ENCODE data around the gene GRM1. TPM values are rescaled to one million over a fixed set of nuclear protein-coding genes. Genes with fewer than 3 reads are reported as not detected.

The GRM1 gene
- total RNA-seq: 2.9 TPM
- long read RNA-seq, partial matches to known transcripts: 0 of 5 reads
- long read RNA-seq, other reads (novel, unspliced or antisense): 5 of 5 reads

DNA sequence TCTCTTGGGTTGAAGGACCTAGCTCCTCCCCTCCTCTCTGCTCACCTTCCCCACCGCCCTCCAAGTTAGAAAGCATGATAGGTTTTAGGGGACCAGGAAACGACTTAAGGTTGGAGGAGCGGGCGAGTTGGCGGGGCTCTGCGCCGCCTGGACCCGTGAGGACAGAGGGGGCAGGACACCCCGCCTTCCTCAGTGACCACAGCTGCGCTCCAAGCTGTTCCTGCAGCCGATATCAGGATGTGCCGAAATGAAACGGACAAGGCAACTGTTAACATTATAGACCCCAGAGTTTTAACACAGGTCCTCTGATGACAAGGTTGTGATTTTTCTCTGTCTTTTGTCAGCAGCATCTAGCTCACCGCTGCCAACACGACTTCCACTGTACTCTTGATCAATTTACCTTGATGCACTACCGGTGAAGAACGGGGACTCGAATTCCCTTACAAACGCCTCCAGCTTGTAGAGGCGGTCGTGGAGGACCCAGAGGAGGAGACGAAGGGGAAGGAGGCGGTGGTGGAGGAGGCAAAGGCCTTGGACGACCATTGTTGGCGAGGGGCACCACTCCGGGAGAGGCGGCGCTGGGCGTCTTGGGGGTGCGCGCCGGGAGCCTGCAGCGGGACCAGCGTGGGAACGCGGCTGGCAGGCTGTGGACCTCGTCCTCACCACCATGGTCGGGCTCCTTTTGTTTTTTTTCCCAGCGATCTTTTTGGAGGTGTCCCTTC is at the start of gene GRM1:
GRM1 (plus strand) TSS at position 212 of the 722 bp plus-strand sequence; CDS start at position 668, 456 bp downstream.
- intact Hi-C loops (cut with DNase I): no loop called here
- no peak for ATAC-seq
- no peak for DNase-seq (ENCODE audit: missing footprints)

DNA sequence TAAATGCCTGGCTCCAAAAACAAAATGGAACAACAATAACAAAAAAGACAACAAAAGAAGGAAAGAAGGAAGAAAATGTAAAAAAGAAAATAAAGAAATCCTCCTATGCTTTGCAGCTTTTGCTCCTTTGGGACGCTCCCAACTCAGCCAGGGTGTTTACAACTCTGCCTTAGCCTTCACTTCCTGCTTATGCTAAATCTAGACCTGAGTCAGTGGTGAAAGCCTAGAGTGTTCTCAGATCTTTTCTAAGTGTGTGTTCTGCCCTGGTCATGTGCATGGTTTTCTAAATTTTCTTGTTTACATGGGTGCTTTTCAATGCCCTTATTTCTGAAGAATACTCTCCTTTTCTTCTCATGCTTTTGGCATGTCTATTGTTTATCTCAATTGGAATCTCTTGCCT is 19.5 kb upstream of the GRM1 start:
- no peak for DNase-seq (ENCODE audit: missing footprints)
- intact Hi-C loops (cut with DNase I): no loop called here
- ATAC-seq: no peak

DNA sequence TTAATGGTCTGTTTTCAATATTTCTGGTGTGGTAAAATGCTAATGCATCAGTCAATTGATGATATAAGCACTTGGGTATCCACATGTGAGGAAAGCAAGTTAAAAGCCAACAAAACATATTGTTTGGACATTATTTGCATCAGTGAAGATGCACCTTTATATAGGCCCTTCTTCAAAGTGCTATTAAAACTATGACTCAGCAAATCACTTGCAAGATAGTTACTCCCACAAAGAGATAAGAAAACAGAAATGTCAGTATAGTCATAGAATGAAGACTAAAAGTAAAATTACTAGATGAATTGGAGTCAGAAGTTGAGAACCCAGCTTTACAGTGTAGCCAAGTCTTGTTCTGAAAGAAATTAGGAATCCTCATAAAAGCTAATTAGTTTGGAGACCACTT is 14.6 kb upstream of the GRM1 start:
- no peak for ATAC-seq
- intact Hi-C loops (cut with DNase I): no loop called here
- DNase-seq (ENCODE audit: missing footprints): no peak

DNA sequence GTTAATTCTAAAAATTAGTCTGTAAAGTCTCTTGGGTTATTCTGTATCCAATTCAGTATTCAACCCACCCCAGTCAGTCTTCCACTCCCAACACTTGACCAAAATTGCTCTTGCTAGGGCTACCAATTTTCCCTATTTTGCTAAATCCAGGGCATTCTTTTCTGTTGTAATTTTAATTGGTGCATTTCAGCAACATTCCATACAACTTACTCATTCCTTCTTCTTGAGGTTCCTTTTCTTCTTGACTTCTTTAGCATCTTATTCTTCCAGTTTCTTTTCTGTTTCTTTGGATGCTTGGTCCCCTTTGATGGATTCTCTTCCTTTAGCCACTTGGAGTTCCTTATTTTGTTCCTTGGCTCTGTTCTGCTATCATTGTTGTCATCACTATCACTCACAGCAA is 11.2 kb upstream of the GRM1 start:
- ATAC-seq (no peak), DNase-seq (ENCODE audit: missing footprints) (no peak)
- intact Hi-C loops (cut with DNase I): no loop called here

DNA sequence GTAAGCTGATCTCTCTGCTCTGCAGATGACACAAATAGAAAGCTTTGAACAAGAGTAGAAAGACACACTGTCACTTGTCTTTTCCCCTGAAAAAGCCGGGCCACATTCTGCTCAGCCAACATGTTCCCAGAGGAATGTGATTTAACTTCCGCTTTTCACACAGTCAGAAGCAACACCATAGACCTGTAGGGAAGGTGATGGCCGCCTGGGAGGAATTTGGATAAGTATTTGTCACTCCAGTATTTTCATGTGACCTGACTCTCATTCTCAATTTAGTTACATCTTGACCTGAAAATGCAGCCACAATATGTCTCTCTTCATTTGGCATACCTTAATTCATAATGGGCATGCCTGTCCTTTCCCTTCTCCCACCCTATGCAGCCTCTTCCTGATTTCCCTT is 2.0 kb upstream of the GRM1 start:
- ATAC-seq: no peak
- intact Hi-C loops (cut with DNase I): no loop called here
- DNase-seq (ENCODE audit: missing footprints): no peak

DNA sequence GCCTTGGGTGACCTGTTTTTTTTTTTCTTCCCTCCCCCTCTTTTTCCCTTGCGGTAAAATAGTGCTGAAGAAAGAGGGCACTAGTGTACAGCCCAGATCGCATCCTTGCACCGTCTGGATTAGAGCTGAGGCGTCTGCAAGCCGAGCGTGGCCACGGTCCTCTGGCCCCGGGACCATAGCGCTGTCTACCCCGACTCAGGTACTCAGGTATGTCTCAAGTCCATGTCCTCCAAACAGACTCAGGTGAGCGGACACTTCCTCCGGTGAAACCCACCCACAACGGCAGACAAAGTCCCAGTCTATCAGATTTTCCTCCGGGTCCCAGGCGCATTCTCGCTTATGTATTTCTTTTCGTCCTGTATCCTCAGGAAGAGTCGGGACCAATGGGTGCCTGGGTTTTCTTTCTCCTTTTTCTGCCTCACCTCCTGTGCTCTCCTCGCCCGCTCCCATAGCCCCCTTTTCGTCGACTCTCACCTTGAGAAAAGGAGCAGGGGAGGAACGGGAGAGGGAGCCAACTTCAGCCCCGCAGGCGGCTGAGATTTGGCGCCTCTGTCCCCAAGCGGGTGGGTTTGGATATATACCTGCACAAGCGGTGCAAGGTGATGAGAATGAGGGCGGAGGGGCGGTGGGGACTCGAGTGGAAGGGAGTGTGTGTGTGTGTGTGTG is 1.1 kb upstream of the GRM1 start:
- intact Hi-C loops (cut with DNase I): no loop called here
- no peak for ATAC-seq
- no peak for DNase-seq (ENCODE audit: missing footprints)

DNA sequence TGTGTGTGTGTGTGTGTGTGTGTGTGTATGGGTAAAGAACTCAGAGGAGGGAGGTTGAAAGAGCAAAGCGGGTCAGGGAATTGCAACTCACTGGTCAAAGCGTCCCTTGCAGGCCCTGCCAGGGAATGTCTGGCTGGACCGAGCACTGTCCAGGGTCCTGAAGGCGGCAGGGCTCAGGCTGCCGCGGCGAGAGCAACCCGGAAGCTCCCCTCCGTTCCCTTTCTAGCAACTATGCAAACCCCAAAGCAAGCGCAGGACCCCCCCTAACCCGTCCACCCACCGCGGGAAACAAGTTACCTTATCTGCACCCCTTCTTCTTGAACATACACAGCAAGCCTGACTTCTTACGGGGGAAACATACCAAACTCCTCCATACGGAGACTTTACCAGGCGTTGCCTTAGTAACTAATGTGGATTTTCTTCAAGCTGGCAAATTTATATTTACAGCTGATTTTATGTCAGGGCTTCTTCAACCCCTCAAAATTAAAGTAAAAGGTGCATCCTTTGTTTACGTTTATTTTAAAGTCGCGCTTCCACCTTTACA is 538 bp upstream of the GRM1 start:
- intact Hi-C loops (cut with DNase I): no loop called here
- ATAC-seq: peak; percentile 83
- DNase-seq (ENCODE audit: missing footprints): no peak

DNA sequence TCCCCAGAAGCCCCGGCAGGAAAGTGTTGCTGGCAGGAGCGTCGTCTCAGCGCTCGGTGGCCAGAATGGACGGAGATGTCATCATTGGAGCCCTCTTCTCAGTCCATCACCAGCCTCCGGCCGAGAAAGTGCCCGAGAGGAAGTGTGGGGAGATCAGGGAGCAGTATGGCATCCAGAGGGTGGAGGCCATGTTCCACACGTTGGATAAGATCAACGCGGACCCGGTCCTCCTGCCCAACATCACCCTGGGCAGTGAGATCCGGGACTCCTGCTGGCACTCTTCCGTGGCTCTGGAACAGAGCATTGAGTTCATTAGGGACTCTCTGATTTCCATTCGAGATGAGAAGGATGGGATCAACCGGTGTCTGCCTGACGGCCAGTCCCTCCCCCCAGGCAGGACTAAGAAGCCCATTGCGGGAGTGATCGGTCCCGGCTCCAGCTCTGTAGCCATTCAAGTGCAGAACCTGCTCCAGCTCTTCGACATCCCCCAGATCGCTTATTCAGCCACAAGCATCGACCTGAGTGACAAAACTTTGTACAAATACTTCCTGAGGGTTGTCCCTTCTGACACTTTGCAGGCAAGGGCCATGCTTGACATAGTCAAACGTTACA is 817 bp downstream of the GRM1 start:
- DNase-seq (ENCODE audit: missing footprints): no peak
- intact Hi-C loops (cut with DNase I): no loop called here

DNA sequence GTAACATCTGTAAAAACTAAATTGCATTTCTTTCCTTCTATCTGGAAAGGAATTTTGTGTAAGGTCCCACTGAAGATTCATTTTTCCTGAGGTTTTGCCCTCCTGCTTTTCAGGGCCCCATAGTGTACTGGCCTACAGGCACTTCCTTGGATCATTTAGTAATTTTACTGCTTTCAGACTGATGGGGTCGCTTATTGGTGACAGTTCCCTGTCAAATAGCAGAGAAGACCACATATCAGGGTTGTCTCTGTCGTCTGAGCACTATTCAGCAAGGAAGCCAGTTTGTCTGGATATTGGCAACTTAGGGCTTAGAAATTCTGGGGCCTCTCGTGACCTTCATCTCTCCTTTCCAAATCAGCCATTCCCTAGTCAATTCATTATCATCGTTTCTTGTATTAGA is 3.5 kb downstream of the GRM1 start:
- ATAC-seq: no peak
- no peak for DNase-seq (ENCODE audit: missing footprints)
- intact Hi-C loops (cut with DNase I): no loop called here

More for the DNA sequence above, 817 bp downstream of the GRM1 start:
- no peak for ATAC-seq

DNA sequence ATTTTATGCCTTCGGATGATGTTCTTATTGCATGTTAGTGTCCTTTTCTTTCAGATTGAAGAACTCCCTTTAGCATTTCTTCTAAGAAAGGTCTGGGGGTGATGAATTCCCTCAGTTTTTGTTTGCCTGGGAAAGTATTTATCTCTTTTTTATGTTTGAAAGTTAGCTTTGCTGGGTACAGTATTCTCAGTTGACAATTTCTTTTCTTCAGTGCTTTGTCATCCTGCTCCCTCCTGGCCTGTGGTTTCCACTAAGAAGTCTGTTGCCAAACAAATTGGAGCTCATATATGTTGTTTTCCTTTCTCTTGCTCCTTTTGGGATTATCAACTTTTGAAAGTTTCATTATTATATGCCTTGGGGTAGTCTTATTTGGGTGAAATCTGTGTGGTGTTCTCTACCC is 11.5 kb downstream of the GRM1 start:
- no peak for DNase-seq (ENCODE audit: missing footprints)
- intact Hi-C loops (cut with DNase I): no loop called here
- ATAC-seq: no peak

DNA sequence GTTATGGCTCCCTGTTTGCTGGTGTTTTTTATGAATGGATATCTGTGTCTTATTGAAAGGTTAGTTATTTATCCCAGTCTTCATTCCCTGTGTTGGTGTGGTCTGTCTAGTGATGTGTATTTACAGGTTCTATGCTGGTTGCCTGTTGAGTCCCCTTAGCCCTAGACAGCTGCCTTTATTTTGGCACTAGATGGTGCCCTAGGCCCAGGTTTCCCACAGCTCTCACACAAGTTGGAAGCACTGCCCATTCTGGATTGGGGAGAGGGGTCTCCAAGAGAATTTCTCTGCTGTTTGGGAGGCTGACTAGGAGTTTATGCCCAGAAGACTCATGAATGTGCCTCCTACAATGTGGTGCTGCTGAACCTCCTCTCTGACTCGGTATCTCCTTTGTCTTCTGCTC is 12.4 kb downstream of the GRM1 start:
- DNase-seq (ENCODE audit: missing footprints) (no peak), ATAC-seq (no peak)
- intact Hi-C loops (cut with DNase I): no loop called here

DNA sequence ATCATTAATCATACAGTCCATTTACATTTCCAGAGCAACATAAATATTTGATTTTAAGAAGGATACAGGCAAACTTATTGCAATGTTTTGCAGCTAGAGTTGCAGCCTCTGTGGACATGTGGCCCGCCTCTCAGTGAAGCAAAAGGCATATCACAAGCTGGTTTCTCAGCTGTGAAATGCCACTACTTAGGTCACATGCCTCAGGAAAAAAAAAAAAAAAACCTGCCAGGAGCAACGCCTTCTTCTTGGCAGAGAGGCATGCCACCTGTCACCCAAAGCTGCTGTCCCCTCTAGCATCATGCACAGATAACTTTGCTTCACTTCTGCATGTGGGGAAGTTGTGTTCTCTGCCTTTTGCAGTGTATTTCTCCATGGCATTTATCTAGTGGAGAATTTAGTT is 18.5 kb downstream of the GRM1 start:
- DNase-seq (ENCODE audit: missing footprints) (no peak), ATAC-seq (no peak)
- intact Hi-C loops (cut with DNase I): no loop called here

DNA sequence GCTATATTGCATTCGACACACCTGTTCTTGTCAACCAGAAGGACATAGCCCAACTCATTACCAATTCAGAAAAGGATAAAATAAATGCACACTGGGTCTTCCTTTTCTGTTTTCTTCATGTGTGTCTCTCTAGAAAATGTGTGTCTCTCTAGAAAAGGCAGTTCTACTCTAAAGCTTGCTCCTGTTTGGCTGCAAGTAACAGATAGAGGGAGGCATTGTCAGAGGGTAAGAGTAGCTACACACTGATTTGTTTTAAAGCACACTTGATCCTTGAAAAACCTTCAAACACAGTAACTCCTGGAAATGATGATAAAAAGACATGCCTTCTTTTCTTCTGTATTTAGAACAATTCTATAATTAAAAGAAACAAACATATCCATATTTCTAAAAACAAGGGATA is 21.3 kb downstream of the GRM1 start:
- DNase-seq (ENCODE audit: missing footprints): no peak
- intact Hi-C loops (cut with DNase I): no loop called here
- ATAC-seq: no peak

DNA sequence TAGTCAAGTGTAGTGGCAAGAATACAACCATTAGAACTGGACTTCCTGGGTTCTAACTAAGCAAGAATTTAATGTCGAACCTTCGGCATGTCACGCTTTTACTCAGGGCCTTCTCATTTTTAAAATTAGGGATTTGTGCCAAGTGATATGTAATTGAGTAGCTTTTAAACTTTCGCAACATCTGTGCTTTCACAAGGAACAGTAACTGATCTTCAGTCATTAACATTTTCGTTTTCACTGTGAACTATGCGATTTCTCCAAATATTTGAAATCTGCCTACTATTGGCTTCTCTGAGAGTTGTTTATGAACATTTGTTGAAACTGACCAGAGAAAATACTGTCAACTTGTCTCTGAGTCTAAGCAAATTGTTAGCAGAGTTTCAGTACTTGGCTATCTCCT is 27.6 kb downstream of the GRM1 start:
- intact Hi-C loops (cut with DNase I): no loop called here

DNA sequence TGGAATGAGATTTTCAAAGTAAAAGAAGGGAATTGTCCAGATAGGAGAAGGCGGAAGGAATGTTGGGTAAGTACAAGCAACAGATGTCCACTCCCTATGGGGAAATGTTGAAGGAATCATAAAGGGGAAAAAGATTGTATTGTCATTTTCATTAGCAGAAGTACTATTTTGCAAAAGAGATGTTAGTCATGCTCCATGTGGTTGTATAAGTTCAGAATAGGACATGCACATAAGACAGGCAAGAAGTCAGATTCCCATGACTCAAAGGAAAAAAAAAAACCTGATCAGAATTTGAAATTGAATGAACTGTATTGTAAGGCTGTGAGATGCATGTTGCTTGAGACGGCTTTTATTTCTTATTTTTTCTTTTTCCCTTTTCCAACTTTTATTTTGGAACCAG is 36.8 kb downstream of the GRM1 start:
- no peak for ATAC-seq
- intact Hi-C loops (cut with DNase I): no loop called here
- DNase-seq (ENCODE audit: missing footprints): no peak

More for the DNA sequence above, 27.6 kb downstream of the GRM1 start:
- no peak for ATAC-seq
- no peak for DNase-seq (ENCODE audit: missing footprints)

DNA sequence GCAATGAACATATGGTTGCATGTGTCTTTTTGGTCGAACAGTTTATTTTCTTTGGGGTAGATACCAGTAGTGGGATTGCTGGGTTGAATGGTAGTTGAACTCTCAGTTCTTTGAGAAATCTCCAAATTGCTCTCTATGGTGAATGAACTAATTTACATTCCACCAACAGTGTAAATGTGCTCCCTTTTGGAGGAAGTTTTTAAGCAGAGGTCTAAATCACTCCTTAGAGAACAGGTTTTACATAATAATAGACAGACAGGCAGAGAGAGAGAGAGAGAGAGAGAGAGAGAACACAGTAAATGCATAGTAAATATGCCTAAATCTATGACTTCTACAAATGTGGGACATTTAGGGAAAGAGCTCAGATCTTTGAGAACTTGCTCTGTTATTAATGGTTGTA is 37.6 kb downstream of the GRM1 start:
- DNase-seq (ENCODE audit: missing footprints) (no peak), ATAC-seq (no peak)
- intact Hi-C loops (cut with DNase I): no loop called here

DNA sequence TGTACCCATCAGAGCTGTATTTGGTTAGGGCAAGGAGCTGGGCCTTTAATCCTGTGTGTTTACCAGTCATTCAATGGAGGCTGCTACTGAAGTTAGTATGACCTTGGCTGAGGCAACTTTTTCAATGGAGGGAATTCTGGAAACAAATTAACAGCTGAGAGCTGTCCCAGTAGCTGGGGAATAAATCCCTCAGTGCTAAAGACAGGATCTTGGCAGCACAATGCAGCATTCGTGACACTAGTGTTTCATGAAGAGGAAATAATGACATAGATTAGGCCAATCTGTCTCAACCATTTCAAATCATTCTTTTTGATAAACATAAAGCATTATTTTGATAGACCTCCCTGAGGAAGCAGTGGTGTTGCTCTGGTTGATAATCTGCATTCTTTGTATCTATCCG is 42.9 kb downstream of the GRM1 start:
- no peak for ATAC-seq
- DNase-seq (ENCODE audit: missing footprints): no peak
- intact Hi-C loops (cut with DNase I): no loop called here

DNA sequence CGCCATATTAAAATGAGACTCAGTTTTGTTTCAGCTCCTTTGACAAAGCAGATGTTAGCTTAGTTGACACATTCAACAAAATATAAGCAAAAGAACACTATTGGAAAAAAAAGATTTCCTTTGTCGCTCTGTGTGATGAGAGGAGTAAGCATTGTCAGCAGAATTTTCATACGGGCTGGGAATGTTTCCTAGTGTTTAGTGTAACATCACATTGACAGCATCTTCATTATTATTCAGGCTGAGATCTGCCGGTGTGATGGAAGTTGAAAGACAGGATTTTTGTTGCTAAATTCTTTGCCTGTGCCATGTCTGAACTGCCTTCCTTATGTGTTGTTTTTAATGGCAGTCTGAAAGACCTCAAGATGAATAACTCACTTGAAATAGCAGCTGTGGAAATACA is 49.1 kb downstream of the GRM1 start:
- intact Hi-C loops (cut with DNase I): no loop called here
- DNase-seq (ENCODE audit: missing footprints) (no peak), ATAC-seq (no peak)

DNA sequence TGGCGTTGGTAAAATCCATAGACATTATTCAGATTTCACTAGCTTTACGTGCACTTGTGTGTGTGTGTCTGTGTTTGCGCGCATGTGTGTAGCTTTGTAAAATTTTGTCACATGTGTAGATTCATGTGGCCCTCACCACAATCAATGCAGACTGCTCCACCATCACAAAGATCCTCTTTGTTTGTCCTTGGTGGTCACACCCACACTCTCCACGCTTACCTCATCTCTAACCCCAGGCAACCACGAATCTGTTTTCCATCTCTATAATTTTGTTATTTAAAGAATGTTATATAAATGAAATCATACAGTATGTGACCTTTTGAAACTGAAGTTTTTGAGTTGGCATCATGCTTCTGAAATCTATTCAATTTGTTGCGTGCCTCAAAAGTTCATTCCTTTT is 58.5 kb downstream of the GRM1 start:
- intact Hi-C loops (cut with DNase I): no loop called here
- no peak for ATAC-seq
- no peak for DNase-seq (ENCODE audit: missing footprints)

DNA sequence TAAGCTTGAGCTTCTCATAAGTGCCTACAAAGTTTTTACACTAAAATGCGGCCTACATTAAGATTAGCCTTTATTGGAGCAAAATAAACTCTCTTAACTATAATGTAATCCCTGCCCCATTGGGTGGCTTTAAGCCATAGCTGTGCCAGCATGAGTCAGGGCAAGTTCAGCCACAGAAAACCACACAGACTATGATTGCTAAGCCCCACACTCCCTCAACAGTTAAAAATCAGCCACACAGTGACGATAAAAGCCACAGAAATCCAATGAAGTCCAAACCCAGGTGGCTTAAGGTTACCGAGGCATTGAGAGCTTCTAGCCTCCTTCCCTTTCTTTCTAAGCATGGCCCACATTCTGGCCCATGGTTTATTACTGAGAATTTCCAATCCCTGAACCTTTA is 61.6 kb downstream of the GRM1 start:
- ATAC-seq: no peak
- intact Hi-C loops (cut with DNase I): no loop called here
- DNase-seq (ENCODE audit: missing footprints): no peak

All from Right ventricle myocardium inferior (tissue), 1 donor.